NCI-H1417 treated with DMSO at 0.1 percent for 48 hours (cell line): ENCODE data around the gene KRTCAP2.
"Not testable (repeated sequence)": the region's sequence is repeated elsewhere in the genome, so short reads cannot be mapped to it uniquely, and the experiment has no call there.

Experiments used
- DNase-seq: peaks from one replicate; lab custom pipeline; 2025; lab: John Stamatoyannopoulos, UW

KRTCAP2 gene

DNA sequence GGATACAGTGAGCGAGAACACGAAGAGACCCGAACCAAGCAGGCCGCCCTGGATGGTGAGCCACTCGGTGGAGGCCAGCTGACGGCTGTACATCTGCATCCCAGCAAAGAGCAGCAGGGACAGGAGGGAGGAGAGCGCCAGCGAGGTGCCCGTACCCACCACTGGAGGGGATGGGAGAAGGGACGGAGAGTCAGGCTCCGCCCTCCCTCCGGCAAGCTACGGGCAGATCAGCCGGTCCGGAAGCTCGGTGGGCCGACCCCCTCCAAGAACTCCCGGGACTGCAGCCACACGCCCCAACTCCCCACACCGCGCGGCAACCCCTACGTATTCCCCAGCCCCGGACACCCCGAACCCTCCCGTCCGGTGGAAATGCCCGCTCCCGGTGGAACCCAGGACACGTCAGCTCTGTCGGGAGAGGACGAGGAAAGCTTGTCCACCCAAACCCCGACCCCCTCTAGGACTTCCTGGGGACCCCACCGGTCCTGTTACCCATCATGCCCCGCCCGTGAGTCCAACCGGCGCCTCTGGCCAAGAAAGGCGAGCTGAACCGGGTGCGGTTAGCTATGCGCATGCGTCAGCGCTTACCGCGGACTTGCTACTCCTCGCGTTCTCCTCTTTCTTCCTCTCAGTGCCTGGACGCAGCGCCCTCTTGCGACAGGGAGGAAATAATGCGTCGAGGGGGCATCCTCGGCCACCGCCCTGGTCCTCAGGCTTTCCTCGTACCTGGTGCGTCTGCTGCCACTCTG, at the start of gene KRTCAP2:
Gene KRTCAP2 (minus strand): TSS at position 573 of the 746 bp plus-strand sequence. CDS start 80 bp downstream, at position 493.
- DNase-seq, result peak; percentile 84

DNA sequence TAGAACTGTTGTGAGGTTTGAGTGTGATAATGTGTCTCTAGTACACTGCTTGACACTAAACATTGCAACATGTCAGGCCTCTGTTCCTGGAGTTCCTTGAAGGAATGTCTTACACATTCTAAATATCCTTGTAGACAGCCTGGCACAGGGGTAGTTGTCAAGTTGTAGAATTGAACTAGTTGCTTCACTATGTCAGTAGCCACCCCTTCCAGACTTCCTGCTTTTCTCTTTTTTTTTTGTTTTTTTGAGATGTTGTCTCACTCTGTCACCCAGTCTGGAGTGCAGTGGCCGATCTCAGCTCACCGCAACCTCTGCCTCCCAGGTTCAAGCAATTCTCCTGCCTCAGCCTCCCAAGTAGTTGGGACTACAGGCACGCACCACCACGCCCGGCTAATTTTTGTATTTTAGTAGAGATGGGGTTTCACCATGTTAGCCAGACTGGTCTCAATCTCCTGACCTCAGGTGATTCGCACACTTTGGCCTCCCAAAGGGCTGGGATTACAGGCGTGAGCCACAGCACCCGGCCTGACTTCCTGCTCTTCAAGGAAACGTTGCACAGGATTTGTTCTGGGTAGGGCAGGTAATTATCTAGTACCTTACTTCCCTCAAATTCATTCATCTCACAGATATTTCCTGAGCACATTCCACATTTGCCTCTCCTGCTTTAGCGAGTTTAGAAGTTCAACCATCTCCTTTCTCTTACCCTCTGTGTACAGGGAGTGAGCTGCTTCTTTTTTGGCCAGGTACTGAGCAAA, 47.3 kb upstream of the KRTCAP2 start:
- not testable (repeated sequence) for DNase-seq

DNA sequence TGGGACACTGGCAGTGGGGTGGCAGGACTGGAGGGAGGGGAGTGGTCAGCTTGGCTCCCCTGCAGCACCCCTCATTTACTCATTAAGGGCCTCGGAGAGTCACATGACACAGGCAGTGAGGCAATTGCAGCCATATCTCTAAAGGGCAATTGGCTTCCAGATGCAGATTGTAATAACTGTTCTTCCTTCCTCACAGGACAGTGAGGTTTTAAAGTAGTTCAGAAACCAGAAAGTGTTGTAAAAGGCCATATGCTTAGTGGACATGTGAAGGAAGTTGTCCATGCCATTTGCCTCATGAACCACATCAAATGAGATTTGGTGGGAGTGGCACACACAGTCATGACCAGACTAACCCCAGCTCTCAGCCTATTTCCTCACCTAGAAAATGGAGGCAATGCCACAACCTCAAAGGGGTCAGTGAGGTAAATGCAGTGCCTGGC, 46.5 kb upstream of the KRTCAP2 start:
- no peak for DNase-seq

DNA sequence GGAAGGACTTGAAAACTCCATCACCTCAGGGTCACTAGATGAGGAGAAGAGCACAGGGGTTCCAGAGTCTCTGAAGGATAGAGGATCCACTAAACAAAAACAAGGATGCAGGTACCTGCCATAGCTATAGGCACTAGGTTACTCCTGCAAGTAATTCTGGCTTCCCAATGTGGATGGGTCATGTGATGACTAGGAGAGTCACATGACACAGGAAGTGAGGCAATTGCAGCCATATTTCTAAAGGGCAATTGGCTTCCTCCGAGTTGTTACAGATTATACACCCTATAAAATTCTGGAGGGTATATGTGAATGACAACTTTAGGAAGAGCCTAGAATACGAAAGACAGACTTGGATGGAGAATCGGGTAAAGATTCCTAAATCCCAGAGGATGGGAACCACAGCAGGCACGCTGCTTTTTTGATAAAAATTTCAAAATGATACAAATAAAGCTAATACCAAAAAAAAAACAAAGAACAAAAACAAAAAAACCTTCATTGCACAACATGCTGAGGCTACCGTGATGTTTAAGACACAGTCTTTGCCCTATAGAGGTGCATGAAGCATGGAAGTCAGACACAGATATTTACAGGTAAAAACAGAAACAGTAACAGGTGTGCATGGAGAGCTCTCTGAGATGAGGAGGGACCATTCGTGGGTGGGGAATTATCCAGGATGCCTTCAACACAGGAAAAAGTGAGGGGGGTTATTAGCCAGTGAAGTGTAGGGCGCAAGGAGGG, 45.9 kb upstream of the KRTCAP2 start:
- DNase-seq, result no peak

DNA sequence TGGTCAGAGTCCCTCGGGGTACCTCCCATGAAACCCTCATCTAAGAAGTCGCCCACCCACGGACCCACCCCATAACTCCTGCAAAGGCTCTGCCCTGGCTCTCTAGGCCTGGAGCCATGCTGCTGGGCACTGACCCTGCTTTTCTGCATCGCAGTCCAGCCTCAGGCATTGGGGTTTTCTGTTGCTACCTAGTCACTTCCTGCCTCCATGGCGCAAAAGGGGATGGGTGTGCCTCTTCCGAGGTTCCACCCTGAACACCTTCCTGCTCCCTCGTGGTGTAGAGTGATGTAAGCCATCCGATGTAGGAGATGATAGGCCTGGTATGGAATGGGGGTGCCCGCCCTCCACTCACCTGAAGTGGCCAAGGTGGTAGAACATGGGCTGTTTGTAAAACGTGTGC, 41.6 kb upstream of the KRTCAP2 start:
- DNase-seq, result not testable (repeated sequence)

DNA sequence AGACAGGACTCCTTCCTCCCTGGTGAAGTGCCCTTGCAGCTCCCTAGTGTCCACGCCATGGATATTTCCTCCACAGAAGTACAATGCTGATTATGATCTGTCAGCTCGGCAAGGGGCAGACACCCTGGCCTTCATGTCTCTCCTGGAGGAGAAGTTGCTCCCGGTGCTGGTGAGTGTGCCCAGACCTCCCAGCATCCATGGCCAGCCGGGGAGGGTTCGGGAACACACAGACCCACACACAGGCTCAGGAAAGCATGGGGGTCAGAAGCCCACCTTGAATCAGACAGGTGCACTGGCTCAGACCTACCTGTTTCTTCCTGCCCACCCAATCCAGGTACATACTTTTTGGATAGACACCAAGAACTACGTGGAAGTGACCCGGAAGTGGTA, 38.9 kb upstream of the KRTCAP2 start:
- DNase-seq, result not testable (repeated sequence)

DNA sequence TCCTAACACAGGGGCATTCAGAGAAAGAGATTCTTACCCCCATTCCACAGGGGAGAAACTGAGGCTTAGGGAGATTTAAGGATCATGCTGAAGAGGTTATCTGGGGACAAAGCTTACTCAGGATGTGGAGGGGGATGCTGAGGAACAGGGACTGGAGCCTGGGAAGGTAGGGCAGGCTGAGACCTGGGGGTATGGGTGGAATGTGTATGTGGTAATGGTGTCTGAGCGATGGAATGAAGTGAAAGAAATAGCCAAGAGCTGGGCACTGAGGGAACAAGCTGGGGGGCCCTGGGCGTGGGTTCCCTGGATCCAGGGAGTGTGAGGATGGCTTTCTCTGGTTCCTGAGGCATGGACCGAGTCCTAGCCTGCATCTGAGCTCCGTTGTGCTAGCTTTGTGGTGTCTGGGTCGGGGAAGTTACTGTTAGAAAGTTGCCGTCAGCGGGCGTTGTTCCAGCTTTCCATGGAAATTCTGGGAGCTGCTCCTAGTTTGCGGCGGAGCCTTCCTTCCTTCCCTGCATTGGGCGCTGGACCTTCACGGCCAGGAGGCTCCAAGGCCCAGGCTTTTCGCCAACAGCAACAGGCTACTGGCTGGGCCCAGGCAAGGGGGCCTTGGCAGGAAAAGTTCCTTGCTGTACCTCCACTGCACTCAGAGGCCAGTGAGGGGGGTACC, 38.4 kb upstream of the KRTCAP2 start:
- DNase-seq, result not testable (repeated sequence)

DNA sequence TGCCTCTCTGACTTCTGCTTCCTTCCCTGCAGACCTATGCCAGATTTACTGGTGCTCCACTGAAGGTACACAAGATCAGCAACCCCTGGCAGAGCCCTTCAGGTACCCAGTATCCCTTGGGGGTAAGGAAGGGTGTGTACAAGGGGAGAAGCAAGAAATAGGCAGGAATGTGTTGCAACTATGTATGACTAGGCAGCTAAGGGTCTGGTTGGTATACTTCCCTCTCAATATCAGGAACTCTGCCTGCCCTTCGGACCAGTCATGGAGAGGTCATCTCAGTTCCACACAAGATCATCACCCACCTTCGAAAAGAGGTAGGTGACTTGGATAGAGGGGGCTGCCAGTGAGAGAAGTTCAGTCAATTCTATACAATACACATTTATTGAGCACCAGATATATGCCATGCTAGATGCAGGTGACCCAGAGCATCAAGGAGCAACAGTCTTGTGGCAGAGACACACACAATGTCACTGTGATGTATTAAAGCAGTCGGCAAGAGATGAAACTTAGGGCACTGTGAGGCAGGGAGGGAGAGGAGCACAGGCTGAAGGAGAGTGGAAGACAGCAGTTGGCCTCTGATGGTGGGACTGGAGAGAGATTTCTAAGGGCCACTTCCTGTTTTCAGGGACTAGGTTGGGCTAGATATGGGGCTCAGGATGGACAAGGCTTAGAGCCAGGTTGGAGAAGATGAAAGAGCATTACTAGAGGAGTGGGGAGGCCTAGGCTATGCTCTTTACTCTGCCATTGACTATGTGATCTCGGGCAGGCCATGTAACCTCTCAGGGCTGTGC, 37.4 kb upstream of the KRTCAP2 start:
- DNase-seq, result no peak

DNA sequence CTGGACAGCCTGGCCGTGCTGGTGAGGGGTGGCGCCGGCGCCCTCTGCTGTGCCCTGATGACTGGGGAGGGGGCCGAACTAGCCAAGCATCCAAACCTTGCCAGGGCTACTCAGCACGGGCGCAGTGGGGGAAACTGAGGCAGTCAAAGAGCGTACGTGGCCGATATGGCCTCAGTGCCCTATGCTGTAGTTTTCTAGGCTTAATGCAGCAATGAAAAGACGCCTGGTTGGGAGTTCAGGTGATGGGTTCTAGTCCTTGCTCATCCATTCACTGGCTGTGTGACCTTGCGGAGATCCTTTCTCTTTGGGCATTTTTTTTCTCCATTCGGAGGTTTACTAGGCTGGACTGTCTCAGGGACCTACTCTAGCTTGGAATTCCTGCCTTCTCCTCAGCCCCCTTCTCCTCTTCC, 36.2 kb upstream of the KRTCAP2 start:
- DNase-seq, result no peak

DNA sequence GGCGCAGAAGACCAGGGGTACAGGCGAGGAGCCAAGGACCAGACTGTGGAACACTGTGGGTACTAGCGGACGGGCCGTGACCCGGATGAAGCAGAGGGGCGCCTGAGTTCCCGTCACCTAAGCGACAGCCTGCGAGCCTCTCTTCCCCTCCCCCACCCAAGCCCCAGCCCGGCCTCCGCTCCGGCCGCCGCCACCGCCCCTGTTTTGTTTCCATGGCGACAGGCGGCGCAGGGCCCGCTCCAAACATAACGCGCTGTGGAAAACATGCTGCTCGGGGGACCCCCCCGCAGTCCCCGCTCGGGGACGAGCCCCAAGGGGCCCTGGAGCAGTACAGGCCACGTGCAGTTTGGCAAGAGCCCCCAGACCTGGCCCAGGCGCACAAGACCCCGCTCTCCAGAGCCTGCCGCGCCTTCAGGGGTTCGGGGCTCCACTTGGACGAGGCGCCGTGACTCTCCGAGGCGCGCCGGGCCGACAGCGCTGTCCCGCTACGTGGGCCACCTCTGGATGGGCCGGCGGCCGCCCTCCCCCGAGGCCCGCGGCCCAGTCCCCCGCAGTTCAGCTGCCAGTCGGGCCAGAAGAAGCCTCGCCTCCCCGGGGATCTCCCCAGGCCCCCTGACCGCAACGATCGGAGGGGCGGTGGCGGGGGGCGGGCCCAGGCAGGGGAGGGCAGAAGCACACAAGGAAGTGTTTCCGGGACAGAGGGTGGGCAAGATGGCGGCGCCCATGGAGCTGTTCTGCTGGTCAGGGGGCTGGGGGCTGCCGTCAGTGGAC, 35.6 kb upstream of the KRTCAP2 start, which contains the start of gene MTX1:
Gene MTX1 (plus strand): TSS at position 155 of the 771 bp plus-strand sequence. CDS start 110 bp downstream, at position 265.
- DNase-seq, result peak; percentile 32

DNA sequence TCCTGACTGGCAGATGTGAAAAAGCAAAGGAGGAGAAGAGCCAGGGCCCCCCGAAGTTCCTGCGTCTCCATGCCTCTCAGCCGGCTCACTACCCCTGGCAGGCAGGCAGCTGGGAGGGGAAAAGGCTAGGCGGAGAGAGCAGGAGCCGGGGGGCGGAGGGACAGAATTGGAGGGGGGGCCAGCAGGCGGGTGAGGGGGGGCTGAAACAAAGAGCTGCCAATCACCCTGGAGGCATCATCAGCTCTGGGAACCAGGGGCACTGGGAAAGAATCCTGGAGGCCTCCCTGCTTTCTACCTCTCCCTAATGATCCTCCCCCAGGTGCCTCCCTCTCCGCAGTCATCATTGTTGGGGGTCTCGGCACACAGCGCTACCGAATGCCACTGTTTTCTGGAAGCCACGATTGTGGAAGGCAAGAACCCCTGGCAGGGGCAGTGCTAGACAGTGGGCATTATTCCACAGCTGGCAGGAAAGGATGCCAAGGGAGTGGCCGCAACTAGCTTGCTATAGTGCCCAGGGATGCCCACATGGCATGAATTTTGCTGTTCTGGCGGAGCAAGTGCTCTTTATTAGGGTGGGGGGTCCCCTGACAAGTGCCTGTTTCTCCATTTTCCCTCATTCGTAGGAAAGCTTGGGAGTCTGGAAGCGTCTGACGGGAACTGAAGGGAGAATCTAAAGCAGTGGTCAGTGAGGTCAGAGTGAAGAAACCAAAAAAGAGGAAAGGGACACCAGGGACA, 34.9 kb upstream of the KRTCAP2 start, which contains the start of gene THBS3:
Gene THBS3 (minus strand): TSS at position 92 of the 735 bp plus-strand sequence. CDS start 21 bp downstream, at position 71.
- DNase-seq, result peak; percentile 33

DNA sequence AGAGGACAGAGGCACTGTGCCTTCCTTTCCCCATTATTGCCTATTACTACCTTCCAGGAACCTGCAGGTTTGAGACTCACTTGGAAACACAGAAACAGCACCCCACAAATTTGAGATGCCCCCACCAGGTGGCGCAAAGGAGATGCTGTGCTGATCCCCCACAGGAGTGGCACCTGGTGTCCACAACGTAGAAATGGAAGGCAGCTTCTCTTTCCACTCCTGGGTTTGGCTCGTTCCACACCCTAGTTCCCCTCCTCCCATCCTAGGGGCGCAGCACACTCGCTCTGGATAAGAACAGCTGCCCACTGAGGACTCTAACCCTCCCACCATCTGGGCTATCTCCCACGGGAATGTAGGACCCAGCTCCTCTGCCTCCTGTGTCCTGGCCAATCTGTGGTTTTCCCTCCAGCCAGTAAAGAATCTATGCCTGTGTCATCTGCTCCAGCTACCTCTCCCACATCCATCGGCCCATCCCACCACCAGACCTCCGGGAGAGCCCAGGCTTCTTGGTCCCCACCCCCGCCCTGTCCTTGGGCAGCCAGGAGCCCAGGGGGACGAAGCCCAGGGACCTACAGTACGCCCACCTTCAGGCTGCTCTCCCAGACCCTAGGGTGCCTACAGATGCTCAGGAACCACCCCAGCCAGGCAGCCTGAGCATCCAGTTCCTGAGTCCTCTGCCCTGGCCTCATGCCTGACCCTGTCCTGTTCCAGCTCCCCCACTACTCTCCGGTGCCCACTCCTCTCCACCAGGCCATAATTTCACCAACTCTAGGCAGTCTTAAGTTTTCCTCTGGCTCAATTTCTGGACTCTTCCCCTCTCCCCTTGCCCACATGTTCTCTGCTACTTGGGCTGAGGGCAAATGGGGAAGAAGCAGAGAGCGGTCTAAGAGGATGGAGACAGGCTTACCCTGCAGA, 34.0 kb upstream of the KRTCAP2 start:
- peak; percentile 33 for DNase-seq

DNA sequence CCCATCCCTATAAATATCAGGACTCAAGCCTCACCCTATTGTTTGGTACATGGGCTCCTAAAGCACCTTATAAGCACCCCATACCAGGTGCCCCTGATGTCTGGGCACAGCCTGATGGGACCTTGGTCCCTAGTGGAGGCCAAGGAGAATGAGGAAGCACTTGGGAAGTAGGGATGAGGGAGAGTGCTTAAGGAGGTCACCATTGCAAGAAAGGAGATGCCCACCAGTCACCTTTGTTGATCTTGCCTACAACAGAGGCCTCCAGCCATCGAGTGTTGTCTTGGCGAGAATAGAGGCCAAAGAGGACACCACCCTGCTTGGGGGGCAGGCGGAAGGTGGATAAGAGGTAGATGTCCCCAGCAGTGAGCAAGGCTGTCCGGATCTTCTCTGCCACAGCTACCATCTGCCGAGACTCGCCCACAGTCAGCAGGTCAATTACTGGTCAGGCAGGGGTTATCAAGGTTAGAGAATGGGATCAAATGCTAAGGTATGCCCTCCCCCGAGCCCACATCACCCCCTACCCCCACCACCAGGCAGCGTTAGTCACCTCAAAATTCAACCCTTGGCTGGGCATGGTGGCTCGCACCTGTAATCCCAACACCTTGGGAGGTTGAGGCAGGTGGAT, 33.0 kb upstream of the KRTCAP2 start:
- DNase-seq, result no peak

DNA sequence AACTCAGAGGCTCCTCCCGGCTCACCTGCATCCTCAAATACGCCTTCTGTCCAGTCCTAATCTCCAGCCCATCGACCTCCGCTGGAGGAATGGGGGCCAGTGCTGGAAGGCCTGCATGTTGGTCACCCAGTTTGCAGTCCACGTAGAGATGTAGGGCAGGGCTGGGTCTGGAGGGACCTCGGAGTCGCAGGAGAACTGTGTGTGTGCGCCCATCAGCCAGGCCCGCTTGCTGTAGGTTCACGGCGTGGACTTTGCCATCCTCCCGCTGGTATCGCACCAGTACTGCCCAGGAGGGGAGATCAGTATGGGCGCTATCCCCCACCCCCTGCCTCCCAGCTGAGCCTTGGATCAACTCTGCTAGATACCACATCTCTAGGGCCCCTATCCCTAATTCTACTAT, 31.9 kb upstream of the KRTCAP2 start:
- no peak for DNase-seq

DNA sequence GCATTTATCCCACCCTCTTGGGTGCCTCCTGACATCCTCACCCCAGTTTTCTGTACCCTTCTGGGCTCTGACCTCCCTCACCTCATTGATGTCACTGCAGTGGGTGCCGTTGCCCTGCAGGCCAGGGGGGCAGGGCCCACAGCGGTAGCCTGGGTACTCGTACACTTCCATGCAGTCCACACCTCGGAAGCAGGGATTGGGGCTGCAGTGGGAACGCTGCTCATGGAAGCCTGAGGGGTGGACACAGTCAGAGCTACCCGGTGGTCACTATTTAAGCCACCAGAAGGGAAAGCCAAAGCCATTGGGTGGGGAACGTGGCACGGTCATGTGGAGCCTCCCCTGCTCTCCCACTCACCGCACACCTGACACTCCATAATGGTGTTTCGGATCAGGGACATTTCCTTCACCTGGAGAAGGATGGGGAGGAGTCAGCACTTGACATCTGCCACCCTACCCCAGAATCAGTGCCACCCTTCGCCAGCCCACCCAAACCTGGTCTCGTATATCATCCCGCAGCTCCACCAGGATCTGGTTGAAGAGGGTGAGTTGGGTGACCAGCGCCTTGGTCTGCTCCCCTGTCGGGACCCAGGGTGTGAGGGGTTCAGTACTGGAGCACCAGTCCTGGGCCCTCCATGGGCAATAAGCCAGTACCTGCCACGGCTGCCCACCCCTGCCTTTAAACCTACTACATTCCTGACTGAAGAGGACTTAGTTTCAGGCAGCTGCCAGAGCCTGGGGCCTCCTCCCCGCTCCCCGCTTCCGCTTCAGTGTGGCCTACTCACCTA, 29.8 kb upstream of the KRTCAP2 start:
- no peak for DNase-seq

DNA sequence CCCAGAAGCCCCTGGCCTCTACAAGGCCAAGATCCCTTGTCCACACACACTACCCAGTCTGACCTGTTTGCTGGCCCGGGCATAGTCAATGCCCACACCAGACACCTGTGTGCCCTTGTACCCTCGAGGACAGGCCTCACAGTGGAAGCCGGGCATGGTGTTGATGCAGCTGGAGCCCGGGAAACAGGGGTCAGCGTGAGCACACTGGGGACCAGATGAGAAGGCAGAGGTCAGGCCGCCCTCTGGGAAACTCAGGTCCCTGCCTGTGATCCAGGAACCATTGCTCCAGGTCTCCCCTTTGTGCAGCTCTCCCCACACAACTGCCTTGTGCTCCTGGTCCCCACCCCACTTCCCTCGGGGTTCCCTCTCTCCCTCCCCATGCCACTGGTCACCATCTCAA, 29.1 kb upstream of the KRTCAP2 start:
- DNase-seq, result no peak

DNA sequence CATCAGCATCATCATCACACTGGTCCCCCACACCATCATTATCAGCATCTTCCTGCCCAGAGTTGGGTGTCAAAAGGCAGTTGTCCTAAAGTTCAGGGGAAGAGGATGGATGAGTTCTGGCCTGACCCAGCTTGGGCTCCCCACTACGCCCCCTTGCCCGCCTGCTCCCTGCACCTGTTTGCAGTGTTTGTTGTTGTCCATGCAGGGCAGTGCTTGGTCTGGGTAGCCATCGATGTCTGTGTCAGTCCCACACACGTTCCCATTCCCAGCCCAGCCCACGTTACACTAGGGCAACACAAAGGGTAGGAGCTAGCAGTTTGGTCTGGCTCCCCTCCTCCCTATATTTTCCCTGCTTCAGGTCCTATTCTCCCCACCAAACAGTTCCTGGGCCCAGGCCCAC, 27.8 kb upstream of the KRTCAP2 start:
- DNase-seq, result no peak
